ENCODE results near the gene AJAP1.

DNA sequence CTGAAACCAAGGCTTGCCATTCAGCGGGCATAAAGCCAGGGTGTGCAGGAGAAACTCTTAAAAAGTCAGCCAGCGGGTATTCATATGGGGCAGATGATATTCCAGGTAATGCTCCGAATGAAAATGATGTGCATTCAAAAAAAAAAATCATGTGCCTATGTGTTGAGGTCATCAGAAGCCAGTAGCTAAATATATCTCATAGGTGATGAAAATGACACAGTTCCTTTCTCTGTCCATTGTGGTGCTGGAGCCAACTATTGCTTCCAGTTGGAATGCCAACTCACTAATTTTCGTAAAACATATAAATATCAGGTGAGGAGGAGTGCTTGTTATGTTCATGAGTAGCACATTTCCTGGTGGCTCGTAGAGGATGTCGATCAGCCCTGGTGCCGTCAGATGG lies 23.2 kb downstream of the AJAP1 start:
- TF ChIP-seq, protein P1, sequence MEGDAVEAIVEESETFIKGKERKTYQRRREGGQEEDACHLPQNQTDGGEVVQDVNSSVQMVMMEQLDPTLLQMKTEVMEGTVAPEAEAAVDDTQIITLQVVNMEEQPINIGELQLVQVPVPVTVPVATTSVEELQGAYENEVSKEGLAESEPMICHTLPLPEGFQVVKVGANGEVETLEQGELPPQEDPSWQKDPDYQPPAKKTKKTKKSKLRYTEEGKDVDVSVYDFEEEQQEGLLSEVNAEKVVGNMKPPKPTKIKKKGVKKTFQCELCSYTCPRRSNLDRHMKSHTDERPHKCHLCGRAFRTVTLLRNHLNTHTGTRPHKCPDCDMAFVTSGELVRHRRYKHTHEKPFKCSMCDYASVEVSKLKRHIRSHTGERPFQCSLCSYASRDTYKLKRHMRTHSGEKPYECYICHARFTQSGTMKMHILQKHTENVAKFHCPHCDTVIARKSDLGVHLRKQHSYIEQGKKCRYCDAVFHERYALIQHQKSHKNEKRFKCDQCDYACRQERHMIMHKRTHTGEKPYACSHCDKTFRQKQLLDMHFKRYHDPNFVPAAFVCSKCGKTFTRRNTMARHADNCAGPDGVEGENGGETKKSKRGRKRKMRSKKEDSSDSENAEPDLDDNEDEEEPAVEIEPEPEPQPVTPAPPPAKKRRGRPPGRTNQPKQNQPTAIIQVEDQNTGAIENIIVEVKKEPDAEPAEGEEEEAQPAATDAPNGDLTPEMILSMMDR (IDR thresholded peaks at IDR 0.05), result no peak
- TF ChIP-seq POLR2A (IDR thresholded peaks at IDR 0.05) (no peak), POLR2AphosphoS5 (IDR thresholded peaks at IDR 0.05) (no peak)

Measured in breast epithelium (tissue), 3 donors.